HepG2 (cell line): ENCODE measurements around the gene GTF2A1L. TPM values are rescaled to one million over a fixed set of nuclear protein-coding genes. Genes with fewer than 3 reads are reported as not detected.

Source experiments
- ATAC-seq: fragments of 200-7000 bp; cut with Tn5 transposase; 3 replicates; pipeline ENCODE4 v1.9.1; 2020; ENCODE audit warnings: mild to moderate bottlenecking, moderate library complexity
- BruUV-seq: library from RNA; stranded (reverse); fragments of 400-500 nt; replicated peaks from 2 replicates; lab custom pipeline; 2021; lab: Mats Ljungman, UMichigan
- CTCF ChIA-PET: fragments of 300-600 bp; formaldehyde crosslinking; extraction: SDS; loops from one replicate; lab custom pipeline; 2021; ENCODE audit warnings: low total read pairs, inconsistent platforms, low intra/inter-chr PET ratio; lab: Yijun Ruan, JAX
- POLR2A ChIA-PET: fragments of 350-600 bp; sonication (Branson Sonifier 250); formaldehyde crosslinking; loops from one replicate; lab custom pipeline; 2020; ENCODE audit warnings: antibody characterized with exemption, inconsistent platforms; lab: Yijun Ruan, JAX
- DNase-seq: peaks from one replicate; pipeline ENCODE4 v3.0.0-alpha.2; 2015; ENCODE audit warnings: low spot score
- FAIRE-seq: peaks from 3 replicates; lab custom pipeline; 2011; peaks lifted over from hg19 to GRCh38; lab: Jason Lieb, UNC
- H2AFZ ChIP-seq: one replicate; pipeline ENCODE4 v1.6.1; 2011; ENCODE audit warnings: low read length, inconsistent platforms
- H3K27ac ChIP-seq: fragments of 300-600 bp; 3 replicates; pipeline ENCODE4 v1.8.0; 2011; ENCODE audit warnings: mixed run types, mild to moderate bottlenecking, mixed read lengths, low read length, inconsistent platforms; ENCODE audit not compliant: insufficient read depth; ENCODE audit errors: extremely low read length
- H3K27me3 ChIP-seq, 2 experiments: fragments of 200-600 bp in 1 of 2; 2 replicates in 1 of 2; 3 replicates in 1 of 2; pipeline versions ENCODE4 v1.6.0 to v1.8.0; 2011; ENCODE audit warnings: low read length in 2 of 2, mild to moderate bottlenecking in 2 of 2, moderate library complexity in 2 of 2, inconsistent platforms in 1 of 2; ENCODE audit not compliant: insufficient read depth in 2 of 2, control insufficient read depth in 1 of 2
- H3K36me3 ChIP-seq, 2 experiments: fragments of 200-600 bp in 1 of 2; replicated peaks in 1 of 2; 2 replicates in 1 of 2; 3 replicates in 1 of 2; pipeline versions ENCODE4 v1.5.1 to v1.8.0; 2011; ENCODE audit warnings: low read length in 2 of 2, inconsistent platforms in 1 of 2; ENCODE audit not compliant: insufficient read depth in 2 of 2, control insufficient read depth in 1 of 2
- H3K4me1 ChIP-seq: 2 replicates; pipeline ENCODE4 v1.5.1; 2012; ENCODE audit warnings: low read length, inconsistent platforms; ENCODE audit not compliant: insufficient read depth
- H3K4me2 ChIP-seq: 2 replicates; pipeline ENCODE4 v1.6.0; 2011; ENCODE audit warnings: low read depth, low read length, inconsistent platforms
- H3K4me3 ChIP-seq, 3 experiments: fragments of 200-600 bp in 1 of 3; sonication (generic), shearing (Covaris generic) in 1 of 3; replicated peaks in 1 of 3; 2 replicates each; pipeline ENCODE4 v1.5.1; 2011 to 2016; ENCODE audit warnings: low read length in 3 of 3, inconsistent platforms in 2 of 3, low read depth in 2 of 3, mild to moderate bottlenecking in 2 of 3, control low read depth in 1 of 3, mixed read lengths in 1 of 3; ENCODE audit not compliant: insufficient read depth in 1 of 3
- H3K79me2 ChIP-seq: one replicate; pipeline ENCODE4 v1.6.1; 2011; ENCODE audit warnings: low read length, inconsistent platforms; ENCODE audit not compliant: insufficient read depth
- H3K9ac ChIP-seq: 2 replicates; pipeline ENCODE4 v1.6.0; 2011; ENCODE audit warnings: mild to moderate bottlenecking, low read depth, low read length, inconsistent platforms; ENCODE audit not compliant: insufficient read depth
- H3K9me3 ChIP-seq: 2 replicates; pipeline ENCODE4 v1.5.1; 2012; ENCODE audit warnings: mild to moderate bottlenecking, low read length
- H4K20me1 ChIP-seq: 2 replicates; pipeline ENCODE4 v1.6.0; 2011; ENCODE audit warnings: inconsistent platforms, mild to moderate bottlenecking, low read length, moderate library complexity; ENCODE audit not compliant: insufficient read depth
- FOXP1 ChIP-seq, 2 experiments: fragments of 450-650 bp in 1 of 2; IDR thresholded peaks; 2 replicates each; pipeline ENCODE4 v1.6.1; 2017 to 2018; ENCODE audit warnings: antibody characterized with exemption in 1 of 2
- MTF1 ChIP-seq: sonication (generic); formaldehyde crosslinking; IDR thresholded peaks from 2 replicates; pipeline ENCODE4 v1.5.0; 2020; ENCODE audit warnings: missing genetic modification reagents
- NBN ChIP-seq: fragments of 450-650 bp; conservative IDR thresholded peaks from 2 replicates; pipeline ENCODE4 v1.6.1; 2017
- NFE2L1 ChIP-seq: sonication (generic); formaldehyde crosslinking; IDR thresholded peaks from 2 replicates; pipeline ENCODE4 v1.4.0; 2020; ENCODE audit warnings: missing genetic modification reagents, mild to moderate bottlenecking, borderline replicate concordance
- PRDM10 ChIP-seq: sonication (generic); formaldehyde crosslinking; IDR thresholded peaks from 2 replicates; pipeline ENCODE4 v1.4.0; 2020; ENCODE audit warnings: low read depth, missing genetic modification reagents
- REL ChIP-seq: sonication (generic); formaldehyde crosslinking; conservative IDR thresholded peaks from 2 replicates; pipeline ENCODE4 v1.8.0; 2022; ENCODE audit warnings: mild to moderate bottlenecking, missing genetic modification reagents, moderate library complexity
- RXRA ChIP-seq: sonication (generic); formaldehyde crosslinking; IDR thresholded peaks from 2 replicates; pipeline ENCODE4 v1.5.1; 2020; ENCODE audit warnings: missing genetic modification reagents
- ZEB1 ChIP-seq: IDR thresholded peaks from 2 replicates; pipeline ENCODE4 v1.6.1; 2012; ENCODE audit warnings: mild to moderate bottlenecking, low read depth, inconsistent platforms; ENCODE audit not compliant: insufficient replicate concordance
- ZFP36L2 ChIP-seq: sonication (generic); formaldehyde crosslinking; IDR thresholded peaks from 2 replicates; pipeline ENCODE4 v1.4.0; 2020; ENCODE audit warnings: missing genetic modification reagents
- ZFP41 ChIP-seq: sonication (generic); formaldehyde crosslinking; IDR thresholded peaks from 2 replicates; pipeline ENCODE4 v1.4.0; 2020; ENCODE audit warnings: mild to moderate bottlenecking, missing genetic modification reagents, borderline replicate concordance
- ZHX2 ChIP-seq, 2 experiments: sonication (generic) in 1 of 2; formaldehyde crosslinking in 1 of 2; IDR thresholded peaks; 2 replicates each; pipeline versions ENCODE4 v1.6.1 to v1.9.0; 2014 to 2022; ENCODE audit warnings: antibody characterized with exemption in 1 of 2, borderline replicate concordance in 1 of 2, inconsistent platforms in 1 of 2, low read depth in 1 of 2, missing genetic modification reagents in 1 of 2
- ZNF460 ChIP-seq: sonication (generic); formaldehyde crosslinking; IDR thresholded peaks from 2 replicates; pipeline ENCODE4 v1.5.1; 2020; ENCODE audit warnings: missing genetic modification reagents, mild to moderate bottlenecking, borderline replicate concordance
- ZSCAN29 ChIP-seq: sonication (generic); formaldehyde crosslinking; conservative IDR thresholded peaks from 2 replicates; pipeline ENCODE4 v1.4.0; 2020; ENCODE audit warnings: mild to moderate bottlenecking, missing genetic modification reagents
- WGBS: methylation state at CpG from one replicate; pipeline ENCODE4 v1.1.6; 2017; ENCODE audit warnings: low lambda C conversion rate; 5-methylcytosine and 5-hydroxymethylcytosine counted together
- in situ Hi-C: cut with HindIII; loops from 2 replicates; pipeline ENCODE4 v1.10.0; 2017; ENCODE audit warnings: low pct_unique_long_range_greater_than_20kb; ENCODE audit not compliant: extremely low pct_ligation_motif_present
- intact Hi-C: fragments of 100-400 bp; cut with micrococcal nuclease; formaldehyde crosslinking; loops from one replicate; pipeline ENCODE4 v1.10.0; 2022; ENCODE audit not compliant: unreplicated experiment
- polyA plus RNA-seq, 8 experiments: library from polyadenylated mRNA; depleted of rRNA in 3 of 8; stranded (reverse) in 7 of 8; unstranded in 1 of 8; fragments of >200 nt; fragmentation: Illumina TruSeq in 4 of 8; extraction: Trizol in 4 of 8; gene quantifications; 2 replicates each; pipeline versions ENCODE4 v1.2.1 to v1.2.3, GENCODE V29; 2011 to 2016; ENCODE audit warnings: low read depth in 4 of 8, missing spikeins in 1 of 8, mixed read lengths in 1 of 8; ENCODE audit not compliant: insufficient read depth in 1 of 8
- total RNA-seq, 5 experiments: library from RNA; depleted of rRNA; stranded (reverse); fragments of >200 nt; fragmentation: Illumina TruSeq; extraction: Trizol; gene quantifications; 2 replicates each; pipeline ENCODE4 v1.2.3, GENCODE V29; 2016; ENCODE audit warnings: low read depth in 1 of 5

GTF2A1L gene
- total and polyA plus RNA-seq, 2 of the 13 experiments (the other 11 are each of a cell fraction or from before 2014, with no cell fraction given): not detected

- TF ChIP-seq ZSCAN29 (CRISPR knock-in tag) (no peak), NFE2L1 (CRISPR knock-in tag) (no peak), ZFP41 (no peak), ZNF460 (no peak), RXRA (CRISPR knock-in tag) (no peak)
These were observed at the start of gene GTF2A1L (continued) for GRCh38 chr2:48617618-48618017.

GRCh38 chr2:48568547-48568946, 49.1 kb upstream of the GTF2A1L start:
- Histone ChIP-seq H3K36me3 (no peaks in the 10 kb centered on the region), H3K79me2 (no peaks in the 10 kb centered on the region), H2AFZ (no peak overlapping the region), H3K27ac (no peak overlapping the region), H3K4me3 (no peak overlapping the region), H3K4me2 (no peak overlapping the region), H3K9me3 (no peaks in the 10 kb centered on the region), H3K4me1 (peaks cover 12% of the 10 kb centered on the region), H3K9ac (no peak overlapping the region), H4K20me1 (no peaks in the 10 kb centered on the region), H3K27me3 (no peaks in the 10 kb centered on the region)
- ATAC-seq (no peak), DNase-seq (no peak), FAIRE-seq (no peak)
- BruUV-seq: no TSS peak
- WGBS: 25% methylated on average over 4 of the region's 4 CpGs
- intact Hi-C loops: no loop called here
- POLR2A ChIA-PET: no interaction called here
- CTCF ChIA-PET: no interaction called here
- in situ Hi-C loops: no loop called here
- TF ChIP-seq ZHX2 (IDR thresholded peaks at IDR 0.05; ENCODE audit: low read depth) (no peak), ZHX2 (CRISPR knock-in tag; IDR thresholded peaks at IDR 0.05; ENCODE audit: borderline replicate concordance) (no peak), NBN (no peak), PRDM10 (CRISPR knock-in tag) (no peak), ZFP36L2 (CRISPR knock-in tag) (no peak), ZEB1 (no peak), REL (no peak), MTF1 (no peak), FOXP1 (IDR thresholded peaks at IDR 0.05) (no peak), FOXP1 (CRISPR knock-in tag; IDR thresholded peaks at IDR 0.05) (no peak)
